WTC11 (cell line): ENCODE results near the gene TNIP3.

Experiments
- CREM ChIP-seq: sonication (generic); formaldehyde crosslinking; IDR thresholded peaks from 2 replicates; pipeline ENCODE4 v1.8.1; 2022; ENCODE audit warnings: mild to moderate bottlenecking, missing genetic modification reagents, moderate library complexity
- KAT7 ChIP-seq: sonication (generic); formaldehyde crosslinking; IDR thresholded peaks from 2 replicates; pipeline ENCODE4 v1.8.1; 2023; ENCODE audit warnings: missing genetic modification reagents, mild to moderate bottlenecking, borderline replicate concordance
- NR2C2 ChIP-seq: sonication (generic); formaldehyde crosslinking; IDR thresholded peaks from 2 replicates; pipeline ENCODE4 v1.8.0; 2022; ENCODE audit warnings: mild to moderate bottlenecking, missing genetic modification reagents
- SP1 ChIP-seq: sonication (generic); formaldehyde crosslinking; conservative IDR thresholded peaks from 2 replicates; pipeline ENCODE4 v1.8.1; 2022; ENCODE audit warnings: missing genetic modification reagents
- STAT6 ChIP-seq: sonication (generic); formaldehyde crosslinking; conservative IDR thresholded peaks from 2 replicates; pipeline ENCODE4 v1.8.1; 2023; ENCODE audit warnings: mild to moderate bottlenecking, low read depth, missing genetic modification reagents, moderate library complexity
- TEAD1 ChIP-seq: sonication (generic); formaldehyde crosslinking; IDR thresholded peaks from 2 replicates; pipeline ENCODE4 v1.8.0; 2022; ENCODE audit warnings: mild to moderate bottlenecking, missing genetic modification reagents
- ZNF219 ChIP-seq: sonication (generic); formaldehyde crosslinking; IDR thresholded peaks from 2 replicates; pipeline ENCODE4 v1.8.0; 2023; ENCODE audit warnings: missing genetic modification reagents, mild to moderate bottlenecking, borderline replicate concordance
- ZNF263 ChIP-seq: sonication (generic); formaldehyde crosslinking; IDR thresholded peaks from 2 replicates; pipeline ENCODE4 v1.8.1; 2022; ENCODE audit warnings: low read depth, mild to moderate bottlenecking, moderate library complexity, missing genetic modification reagents
- TF ChIP-seq, protein P1 (sequence below): sonication (generic); formaldehyde crosslinking; IDR thresholded peaks from 2 replicates; pipeline ENCODE4 v1.8.0; 2022; ENCODE audit warnings: mild to moderate bottlenecking, missing genetic modification reagents
- TF ChIP-seq, protein P2 (sequence below): fragments of 200-600 bp; IDR thresholded peaks from 2 replicates; pipeline ENCODE4 v1.8.0; 2022; ENCODE audit warnings: antibody characterized with exemption
- TF ChIP-seq, protein P3 (sequence below): sonication (generic); formaldehyde crosslinking; IDR thresholded peaks from 2 replicates; pipeline ENCODE4 v1.8.1; 2023; ENCODE audit warnings: mild to moderate bottlenecking, missing genetic modification reagents, moderate library complexity
- TF ChIP-seq, protein P4 (sequence below): sonication (generic); formaldehyde crosslinking; IDR thresholded peaks from 2 replicates; pipeline ENCODE4 v1.8.1; 2022; ENCODE audit warnings: low read depth, missing genetic modification reagents, borderline replicate concordance
- TF ChIP-seq, protein P5 (sequence below): fragments of 250-450 bp; sonication (Bioruptor Pico); IDR thresholded peaks from 2 replicates; pipeline ENCODE4 v1.8.0; 2021; ENCODE audit warnings: mild to moderate bottlenecking

DNA sequence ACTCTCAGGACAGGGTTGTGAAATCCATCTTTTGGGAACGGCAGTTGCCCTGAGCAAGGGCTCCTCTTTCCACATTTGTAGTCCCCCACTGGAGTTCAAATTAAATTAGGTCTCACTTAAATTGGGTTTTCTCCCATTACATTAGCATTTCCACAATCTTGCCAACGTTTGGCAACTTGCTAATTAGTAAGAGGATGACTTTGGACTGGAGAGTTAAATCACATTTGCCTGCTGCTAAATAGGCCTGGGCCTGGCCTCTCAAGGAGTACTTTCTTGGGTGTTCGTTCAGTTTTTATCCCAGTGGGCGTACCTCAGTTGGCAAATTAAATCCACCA lies 33.8 kb downstream of the TNIP3 start:
- TF ChIP-seq, protein P1, sequence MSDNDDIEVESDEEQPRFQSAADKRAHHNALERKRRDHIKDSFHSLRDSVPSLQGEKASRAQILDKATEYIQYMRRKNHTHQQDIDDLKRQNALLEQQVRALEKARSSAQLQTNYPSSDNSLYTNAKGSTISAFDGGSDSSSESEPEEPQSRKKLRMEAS (CRISPR knock-in tag) = no peak
- TF ChIP-seq, protein P2, sequence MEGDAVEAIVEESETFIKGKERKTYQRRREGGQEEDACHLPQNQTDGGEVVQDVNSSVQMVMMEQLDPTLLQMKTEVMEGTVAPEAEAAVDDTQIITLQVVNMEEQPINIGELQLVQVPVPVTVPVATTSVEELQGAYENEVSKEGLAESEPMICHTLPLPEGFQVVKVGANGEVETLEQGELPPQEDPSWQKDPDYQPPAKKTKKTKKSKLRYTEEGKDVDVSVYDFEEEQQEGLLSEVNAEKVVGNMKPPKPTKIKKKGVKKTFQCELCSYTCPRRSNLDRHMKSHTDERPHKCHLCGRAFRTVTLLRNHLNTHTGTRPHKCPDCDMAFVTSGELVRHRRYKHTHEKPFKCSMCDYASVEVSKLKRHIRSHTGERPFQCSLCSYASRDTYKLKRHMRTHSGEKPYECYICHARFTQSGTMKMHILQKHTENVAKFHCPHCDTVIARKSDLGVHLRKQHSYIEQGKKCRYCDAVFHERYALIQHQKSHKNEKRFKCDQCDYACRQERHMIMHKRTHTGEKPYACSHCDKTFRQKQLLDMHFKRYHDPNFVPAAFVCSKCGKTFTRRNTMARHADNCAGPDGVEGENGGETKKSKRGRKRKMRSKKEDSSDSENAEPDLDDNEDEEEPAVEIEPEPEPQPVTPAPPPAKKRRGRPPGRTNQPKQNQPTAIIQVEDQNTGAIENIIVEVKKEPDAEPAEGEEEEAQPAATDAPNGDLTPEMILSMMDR = no peak
- TF ChIP-seq SP1 (CRISPR knock-in tag) = no peak
- TF ChIP-seq STAT6 (CRISPR knock-in tag) = no peak
- no peak for TF ChIP-seq ZNF263
- TF ChIP-seq CREM (CRISPR knock-in tag) = no peak
- no peak for TF ChIP-seq NR2C2 (CRISPR knock-in tag)
- TF ChIP-seq ZNF219 (CRISPR knock-in tag) = no peak
- TF ChIP-seq, protein P3, sequence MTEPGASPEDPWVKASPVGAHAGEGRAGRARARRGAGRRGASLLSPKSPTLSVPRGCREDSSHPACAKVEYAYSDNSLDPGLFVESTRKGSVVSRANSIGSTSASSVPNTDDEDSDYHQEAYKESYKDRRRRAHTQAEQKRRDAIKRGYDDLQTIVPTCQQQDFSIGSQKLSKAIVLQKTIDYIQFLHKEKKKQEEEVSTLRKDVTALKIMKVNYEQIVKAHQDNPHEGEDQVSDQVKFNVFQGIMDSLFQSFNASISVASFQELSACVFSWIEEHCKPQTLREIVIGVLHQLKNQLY (CRISPR knock-in tag) = no peak
- TF ChIP-seq TEAD1 = no peak
- TF ChIP-seq KAT7 (CRISPR knock-in tag) = no peak
- TF ChIP-seq, protein P4, sequence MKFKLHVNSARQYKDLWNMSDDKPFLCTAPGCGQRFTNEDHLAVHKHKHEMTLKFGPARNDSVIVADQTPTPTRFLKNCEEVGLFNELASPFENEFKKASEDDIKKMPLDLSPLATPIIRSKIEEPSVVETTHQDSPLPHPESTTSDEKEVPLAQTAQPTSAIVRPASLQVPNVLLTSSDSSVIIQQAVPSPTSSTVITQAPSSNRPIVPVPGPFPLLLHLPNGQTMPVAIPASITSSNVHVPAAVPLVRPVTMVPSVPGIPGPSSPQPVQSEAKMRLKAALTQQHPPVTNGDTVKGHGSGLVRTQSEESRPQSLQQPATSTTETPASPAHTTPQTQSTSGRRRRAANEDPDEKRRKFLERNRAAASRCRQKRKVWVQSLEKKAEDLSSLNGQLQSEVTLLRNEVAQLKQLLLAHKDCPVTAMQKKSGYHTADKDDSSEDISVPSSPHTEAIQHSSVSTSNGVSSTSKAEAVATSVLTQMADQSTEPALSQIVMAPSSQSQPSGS (CRISPR knock-in tag) = no peak
- TF ChIP-seq, protein P5, sequence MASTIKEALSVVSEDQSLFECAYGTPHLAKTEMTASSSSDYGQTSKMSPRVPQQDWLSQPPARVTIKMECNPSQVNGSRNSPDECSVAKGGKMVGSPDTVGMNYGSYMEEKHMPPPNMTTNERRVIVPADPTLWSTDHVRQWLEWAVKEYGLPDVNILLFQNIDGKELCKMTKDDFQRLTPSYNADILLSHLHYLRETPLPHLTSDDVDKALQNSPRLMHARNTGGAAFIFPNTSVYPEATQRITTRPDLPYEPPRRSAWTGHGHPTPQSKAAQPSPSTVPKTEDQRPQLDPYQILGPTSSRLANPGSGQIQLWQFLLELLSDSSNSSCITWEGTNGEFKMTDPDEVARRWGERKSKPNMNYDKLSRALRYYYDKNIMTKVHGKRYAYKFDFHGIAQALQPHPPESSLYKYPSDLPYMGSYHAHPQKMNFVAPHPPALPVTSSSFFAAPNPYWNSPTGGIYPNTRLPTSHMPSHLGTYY (CRISPR knock-in tag) = no peak
